GM23248 (cell line): ENCODE results near the gene SUDS3.

ENCODE experiments used
- EZH2 ChIP-seq: fragments of 200-600 bp; sonication (generic); IDR thresholded peaks from 2 replicates; pipeline ENCODE4 v1.6.1; 2018; ENCODE audit warnings: antibody characterized with exemption, mild to moderate bottlenecking; ENCODE audit not compliant: insufficient read depth, poor library complexity, severe bottlenecking
- EZH2phosphoT487 ChIP-seq: fragments of 200-600 bp; sonication (generic); IDR thresholded peaks from 2 replicates; pipeline ENCODE4 v1.6.1; 2018; ENCODE audit warnings: antibody characterized with exemption, moderate library complexity, mild to moderate bottlenecking, low read depth; ENCODE audit not compliant: insufficient read depth

GRCh38 chr12:118326991-118327390 lies 49.4 kb upstream of the SUDS3 start:
- TF ChIP-seq EZH2 (no peak), EZH2phosphoT487 (no peak)
